Naive thymus-derived CD8-positive, alpha-beta T cell (primary cell): ENCODE measurements around the gene GNB5. TPM values are rescaled to one million over a fixed set of nuclear protein-coding genes. Genes with fewer than 3 reads are reported as not detected.

Source experiments
- ATAC-seq, 2 donors: fragments of 150-1000 bp; cut with Tn5 transposase in 1 of 2; sonication (Bioruptor Pico), chemical (Tn5 transposase) in 1 of 2; 1 replicate in 1 of 2; 2 replicates in 1 of 2; pipeline ENCODE4 v1.10.0; 2021; ENCODE audit warnings: mild to moderate bottlenecking in 2 of 2, moderate library complexity in 2 of 2
- POLR2A ChIA-PET: fragments of 350-600 bp; sonication (Branson Sonifier 250); formaldehyde crosslinking; loops from one replicate; lab custom pipeline; 2021; ENCODE audit warnings: antibody characterized with exemption; lab: Charles Lee
- DNase-seq, 10 donors: peaks; one replicate each; pipeline versions ENCODE4 v3.0.0 to v3.0.0-alpha.2; 2020 to 2022
- H3K27ac Mint-ChIP-seq, 10 donors: one replicate each; pipeline ENCODE4 v1.8.0; 2020 to 2022; ENCODE audit warnings: mild to moderate bottlenecking in 10 of 10, mixed read lengths in 10 of 10, moderate library complexity in 4 of 10, inconsistent platforms in 1 of 10
- H3K27me3 Mint-ChIP-seq, 5 donors: one replicate each; pipeline ENCODE4 v1.8.0; 2021 to 2022; ENCODE audit warnings: mixed read lengths in 5 of 5
- H3K36me3 Mint-ChIP-seq, 3 donors: one replicate each; pipeline ENCODE4 v1.8.0; 2020 to 2022; ENCODE audit warnings: mixed read lengths in 3 of 3, mild to moderate bottlenecking in 2 of 3, inconsistent platforms in 1 of 3
- H3K4me1 Mint-ChIP-seq, 4 donors: one replicate each; pipeline ENCODE4 v1.8.0; 2021 to 2022; ENCODE audit warnings: mixed read lengths in 4 of 4
- H3K4me3 Mint-ChIP-seq, 10 donors: one replicate each; pipeline ENCODE4 v1.8.0; 2020 to 2022; ENCODE audit warnings: mild to moderate bottlenecking in 10 of 10, mixed read lengths in 10 of 10, moderate library complexity in 6 of 10, inconsistent platforms in 1 of 10
- H3K9me3 Mint-ChIP-seq, 9 donors: one replicate each; pipeline ENCODE4 v1.8.0; 2020 to 2022; ENCODE audit warnings: mixed read lengths in 9 of 9, mild to moderate bottlenecking in 3 of 9, inconsistent platforms in 1 of 9, moderate library complexity in 1 of 9
- polyA plus RNA-seq, 3 donors: library from polyadenylated mRNA; unstranded; fragments of 300-500 nt; fragmentation: Illumina TruSeq; gene quantifications; one replicate each; pipeline ENCODE4 v1.2.3, GENCODE V29; 2021
- total RNA-seq, 8 experiments: library from RNA in 2 of 8; stranded (reverse) in 2 of 8; gene quantifications; one replicate each; pipeline ENCODE4 v1.2.3 and lab custom pipeline; 2021 to 2026

Gene GNB5
- total and polyA plus RNA-seq, 5 experiments from 2014 or later = 32.4 to 48.5 (median 41.7) TPM

DNA sequence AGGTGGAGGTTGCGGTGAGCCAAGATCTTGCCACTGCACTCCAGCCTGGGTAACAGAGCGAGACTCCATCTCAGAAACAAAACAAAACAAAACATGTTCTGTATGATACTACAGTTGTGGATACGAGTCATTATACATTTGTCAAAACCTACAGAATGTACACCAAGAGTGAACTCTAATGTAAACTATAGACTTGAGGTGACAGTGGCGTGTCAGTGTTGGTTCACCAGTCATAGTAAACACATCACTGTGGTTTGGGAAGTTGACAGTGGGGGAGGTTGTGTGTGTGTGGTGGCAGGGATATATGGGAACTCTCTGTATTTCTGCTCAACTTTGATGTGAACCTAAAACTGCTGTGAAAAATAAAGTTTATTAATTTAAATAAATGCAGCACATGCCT, 33.0 kb upstream of the GNB5 start:
- no peak for ATAC-seq
- POLR2A ChIA-PET = interaction anchor here (1.0 to 1.2 kb wide), 2 partner anchors 9 to 44 kb away, joined by 3 to 5 read pairs; no protein-coding TSS in a partner anchor
- Mint-ChIP-seq H3K9me3 (no peaks in the 10 kb centered on the region), H3K4me3 (no peak overlapping the region), H3K27ac (peak overlapping the region in 1 of 10 donors; percentile 25), H3K27me3 (no peaks in the 10 kb centered on the region), H3K4me1 (peaks cover 13 to 41% (median 23%) of the 10 kb centered on the region in 4 donors), H3K36me3 (no peaks in the 10 kb centered on the region)
- DNase-seq = no peak

GRCh38 chr15:52221730-52222129, 30.5 kb upstream of the GNB5 start:
- Mint-ChIP-seq H3K36me3 (no peaks in the 10 kb centered on the region), H3K4me3 (peak overlapping the region; percentile 55 to 83 (median 70)), H3K9me3 (no peaks in the 10 kb centered on the region), H3K27me3 (no peaks in the 10 kb centered on the region), H3K27ac (peak overlapping the region; percentile 75 to 95 (median 92)), H3K4me1 (peaks cover 14 to 31% (median 23%) of the 10 kb centered on the region in 4 donors)
- DNase-seq = peak in 1 of 10 donors; percentile 4
- no peak for ATAC-seq
- POLR2A ChIA-PET = interaction anchor here (3.2 kb wide), 1 partner anchor 42 kb away, joined by 18 read pairs; no protein-coding TSS in a partner anchor

GRCh38 chr15:52220937-52221660, 29.9 kb upstream of the GNB5 start:
- ATAC-seq (peak; percentile 64 to 65), DNase-seq (peak in 3 of 10 donors; percentile 27 to 35 (median 31))
- H3K9me3 Mint-ChIP-seq = no peaks in the 10 kb centered on the region
- H3K27me3 Mint-ChIP-seq = no peaks in the 10 kb centered on the region
- POLR2A ChIA-PET = interaction anchor here (1.0 to 3.2 kb wide), 3 partner anchors 14 to 240 kb away, joined by 4 to 18 read pairs (median 6); no protein-coding TSS in a partner anchor
- peak overlapping the region; percentile 55 to 83 (median 72) for H3K4me3 Mint-ChIP-seq
- no peaks in the 10 kb centered on the region for H3K36me3 Mint-ChIP-seq
- peaks cover 14 to 30% (median 23%) of the 10 kb centered on the region in 4 donors for H3K4me1 Mint-ChIP-seq
- peak overlapping the region; percentile 75 to 95 (median 92) for H3K27ac Mint-ChIP-seq

- peaks cover 14 to 26% (median 23%) of the 10 kb centered on the region in 4 donors for H3K4me1 Mint-ChIP-seq
- H3K27ac Mint-ChIP-seq = peak overlapping the region in 1 of 10 donors; percentile 93
- ATAC-seq = no peak
- H3K4me3 Mint-ChIP-seq = no peak overlapping the region
- POLR2A ChIA-PET = interaction anchor here (0.7 to 3.2 kb wide), 5 partner anchors 13 to 239 kb away, joined by 3 to 18 read pairs (median 4); no protein-coding TSS in a partner anchor
- DNase-seq = no peak
- no peaks in the 10 kb centered on the region for H3K36me3 Mint-ChIP-seq
- no peaks in the 10 kb centered on the region for H3K27me3 Mint-ChIP-seq
- H3K9me3 Mint-ChIP-seq = no peaks in the 10 kb centered on the region
Observed at GRCh38 chr15:52220251-52220650, 29.1 kb upstream of the GNB5 start.

DNA sequence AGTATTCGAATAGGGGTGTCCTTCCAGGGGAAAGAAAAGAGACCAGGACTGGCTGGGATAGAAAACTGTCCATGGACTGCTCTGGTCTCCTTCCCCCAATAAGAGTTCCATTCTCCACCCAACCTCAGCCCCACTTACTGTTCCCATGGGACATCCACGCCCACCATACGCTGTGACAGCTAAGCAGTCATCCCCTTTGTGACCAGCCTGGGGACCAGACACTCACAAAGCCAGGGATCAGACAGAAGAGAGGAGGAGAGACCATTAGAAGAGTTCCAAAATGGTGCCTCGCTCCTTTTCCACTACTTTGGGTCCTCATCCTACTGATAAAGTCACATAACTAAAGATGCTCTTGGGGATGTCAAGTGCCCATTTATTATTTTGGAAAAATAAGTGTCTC, 27.6 kb upstream of the GNB5 start:
- peak overlapping the region in 2 of 10 donors; percentile 56 to 69 for H3K27ac Mint-ChIP-seq
- POLR2A ChIA-PET = no interaction called here

GRCh38 chr15:52218371-52218770, 27.2 kb upstream of the GNB5 start:
- Mint-ChIP-seq H3K27ac (peak overlapping the region in 2 of 10 donors; percentile 48 to 69), H3K4me3 (no peak overlapping the region), H3K4me1 (peaks cover 14 to 24% (median 22%) of the 10 kb centered on the region in 4 donors), H3K9me3 (no peaks in the 10 kb centered on the region), H3K36me3 (no peaks in the 10 kb centered on the region), H3K27me3 (no peaks in the 10 kb centered on the region)
- no peak for ATAC-seq
- no peak for DNase-seq
- POLR2A ChIA-PET = no interaction called here

More for the DNA sequence above, 27.6 kb upstream of the GNB5 start:
- Mint-ChIP-seq H3K27me3 (no peaks in the 10 kb centered on the region), H3K9me3 (no peaks in the 10 kb centered on the region), H3K36me3 (no peaks in the 10 kb centered on the region), H3K4me3 (no peak overlapping the region), H3K4me1 (peaks cover 14 to 25% (median 22%) of the 10 kb centered on the region in 4 donors)
- DNase-seq (no peak), ATAC-seq (no peak)

- Mint-ChIP-seq H3K27me3 (no peaks in the 10 kb centered on the region), H3K27ac (no peak overlapping the region), H3K4me3 (no peak overlapping the region), H3K4me1 (peaks cover 13 to 16% (median 14%) of the 10 kb centered on the region in 4 donors), H3K9me3 (no peaks in the 10 kb centered on the region), H3K36me3 (no peaks in the 10 kb centered on the region)
- ATAC-seq (no peak), DNase-seq (no peak)
- POLR2A ChIA-PET = no interaction called here
Observed at GRCh38 chr15:52217186-52217585, 26.0 kb upstream of the GNB5 start.

DNA sequence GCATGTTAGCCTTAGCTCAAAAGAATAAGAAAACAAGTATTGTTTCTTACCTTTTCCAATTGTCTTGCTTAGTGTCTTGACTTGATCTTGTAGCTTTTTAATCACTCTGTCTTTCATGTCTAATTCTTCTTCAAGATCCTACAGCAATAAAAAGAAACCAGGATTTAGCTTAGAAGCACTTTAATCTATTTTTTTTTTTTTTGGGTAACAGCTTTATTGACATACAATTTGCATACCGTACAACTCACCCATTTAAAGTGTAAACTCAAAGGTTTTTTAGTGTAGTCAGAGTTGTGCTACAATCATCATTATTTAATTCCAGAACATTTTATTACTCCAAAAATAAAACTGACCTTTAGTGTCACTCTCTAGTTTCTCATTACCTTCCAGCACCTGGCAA, 23.4 kb upstream of the GNB5 start:
- Mint-ChIP-seq H3K27me3 (no peaks in the 10 kb centered on the region), H3K9me3 (no peaks in the 10 kb centered on the region), H3K4me1 (peaks cover 0 to 1% (median under 1%) of the 10 kb centered on the region in 4 donors), H3K36me3 (no peaks in the 10 kb centered on the region), H3K4me3 (no peak overlapping the region), H3K27ac (no peak overlapping the region)
- DNase-seq = no peak
- no peak for ATAC-seq
- POLR2A ChIA-PET = interaction anchor here (0.7 kb wide), 1 partner anchor 95 kb away, joined by 5 read pairs; no protein-coding TSS in a partner anchor

GRCh38 chr15:52213206-52213605, 22.0 kb upstream of the GNB5 start:
- ATAC-seq = no peak
- Mint-ChIP-seq H3K4me3 (no peak overlapping the region), H3K27me3 (no peaks in the 10 kb centered on the region), H3K27ac (no peak overlapping the region), H3K9me3 (no peaks in the 10 kb centered on the region), H3K36me3 (no peaks in the 10 kb centered on the region), H3K4me1 (peaks cover 0 to 2% (median under 1%) of the 10 kb centered on the region in 4 donors)
- DNase-seq = no peak
- POLR2A ChIA-PET = no interaction called here

GRCh38 chr15:52208306-52208946, 17.2 kb upstream of the GNB5 start:
- no peaks in the 10 kb centered on the region for H3K27me3 Mint-ChIP-seq
- DNase-seq = peak; percentile 49 to 86 (median 74)
- H3K9me3 Mint-ChIP-seq = no peaks in the 10 kb centered on the region
- ATAC-seq = peak; percentile 99 to 100
- peak overlapping the region in 2 of 10 donors; percentile 9 to 41 for H3K27ac Mint-ChIP-seq
- POLR2A ChIA-PET = interaction anchor here (1.8 kb wide), 1 partner anchor 29 kb away, joined by 9 read pairs; no protein-coding TSS in a partner anchor
- H3K4me1 Mint-ChIP-seq = peaks cover 0 to 6% (median 2%) of the 10 kb centered on the region in 4 donors
- H3K4me3 Mint-ChIP-seq = no peak overlapping the region
- H3K36me3 Mint-ChIP-seq = no peaks in the 10 kb centered on the region

GRCh38 chr15:52207191-52207590, 16.0 kb upstream of the GNB5 start:
- POLR2A ChIA-PET = interaction anchor here (0.7 kb wide), 1 partner anchor 524 kb away, joined by 5 read pairs; no protein-coding TSS in a partner anchor
- ATAC-seq = no peak
- Mint-ChIP-seq H3K4me3 (no peak overlapping the region), H3K27ac (peak overlapping the region in 3 of 10 donors; percentile 1 to 62 (median 1)), H3K27me3 (no peaks in the 10 kb centered on the region), H3K9me3 (no peaks in the 10 kb centered on the region), H3K4me1 (peaks cover 0 to 6% (median 2%) of the 10 kb centered on the region in 4 donors), H3K36me3 (no peaks in the 10 kb centered on the region)
- DNase-seq = no peak

- Mint-ChIP-seq H3K4me3 (no peak overlapping the region), H3K36me3 (no peaks in the 10 kb centered on the region), H3K27me3 (no peaks in the 10 kb centered on the region), H3K9me3 (no peaks in the 10 kb centered on the region), H3K27ac (peak overlapping the region in 2 of 10 donors; percentile 31 to 62), H3K4me1 (peaks cover 0 to 6% (median 2%) of the 10 kb centered on the region in 4 donors)
- POLR2A ChIA-PET = interaction anchor here (0.7 kb wide), 1 partner anchor 525 kb away, joined by 5 read pairs; no protein-coding TSS in a partner anchor
- ATAC-seq (no peak), DNase-seq (no peak)
Observed at GRCh38 chr15:52206446-52206845, 15.3 kb upstream of the GNB5 start.
